Measurements from ENCODE around the gene RPS6KA3. TPM values are rescaled to one million over a fixed set of nuclear protein-coding genes. Genes with fewer than 3 reads are reported as not detected.
"Not testable (repeated sequence)": the region's sequence is repeated elsewhere in the genome, so short reads cannot be mapped to it uniquely, and the experiment has no call there.

The RPS6KA3 gene
- total RNA-seq, 2 experiments from 2014 or later, result 58.7 to 62.0 TPM

- DNase-seq, H3K4me1 Mint-ChIP-seq: not testable (repeated sequence)
Measured at GRCh38 chrX:20127440-20127839, 139.3 kb downstream of the RPS6KA3 start.

GRCh38 chrX:20126833-20127232, 139.9 kb downstream of the RPS6KA3 start:
- H3K27me3 Mint-ChIP-seq, H3K9me3 Mint-ChIP-seq, H3K27ac Mint-ChIP-seq, H3K4me3 Mint-ChIP-seq, H3K36me3 Mint-ChIP-seq, H3K4me1 Mint-ChIP-seq, DNase-seq: not testable (repeated sequence)

More at GRCh38 chrX:20127440-20127839, 139.3 kb downstream of the RPS6KA3 start:
- H3K4me3 Mint-ChIP-seq, H3K9me3 Mint-ChIP-seq, H3K27ac Mint-ChIP-seq, H3K36me3 Mint-ChIP-seq, H3K27me3 Mint-ChIP-seq: not testable (repeated sequence)

GRCh38 chrX:20124964-20125363, 141.7 kb downstream of the RPS6KA3 start:
- Mint-ChIP-seq H3K4me1 (peaks cover 2% of the 10 kb centered on the region), H3K36me3 (peaks cover 3% of the 10 kb centered on the region), H3K27ac (no peak overlapping the region), H3K4me3 (no peak overlapping the region), H3K9me3 (no peaks in the 10 kb centered on the region), H3K27me3 (no peaks in the 10 kb centered on the region)
- no peak for DNase-seq

GRCh38 chrX:20118065-20118824, 148.5 kb downstream of the RPS6KA3 start:
- Mint-ChIP-seq H3K9me3 (no peaks in the 10 kb centered on the region), H3K4me1 (no peaks in the 10 kb centered on the region), H3K27ac (no peak overlapping the region), H3K36me3 (no peaks in the 10 kb centered on the region), H3K4me3 (no peak overlapping the region), H3K27me3 (peaks cover 19% of the 10 kb centered on the region)
- DNase-seq, result no peak

- no peaks in the 10 kb centered on the region for H3K4me1 Mint-ChIP-seq
- peak; percentile 13 for DNase-seq
- H3K36me3 Mint-ChIP-seq, result no peaks in the 10 kb centered on the region
- peaks cover 19% of the 10 kb centered on the region for H3K27me3 Mint-ChIP-seq
- no peak within 1 kb of the TSS for H3K27ac Mint-ChIP-seq
- no peaks in the 10 kb centered on the region for H3K9me3 Mint-ChIP-seq
- peak within 1 kb of the TSS; percentile 65 for H3K4me3 Mint-ChIP-seq
Measured at GRCh38 chrX:20116577-20117240, 150.0 kb downstream of the RPS6KA3 start, which contains the start of gene MAP7D2. MAP7D2 (minus strand) TSS chrX:20116907; CDS start chrX:20116879, 28 bp downstream.

- Mint-ChIP-seq H3K36me3 (no peaks in the 10 kb centered on the region), H3K4me3 (peak overlapping the region; percentile 65)
- DNase-seq, result peak; percentile 3
Measured at GRCh38 chrX:20116087-20116576, 150.6 kb downstream of the RPS6KA3 start.

GRCh38 chrX:20112022-20112774, 154.5 kb downstream of the RPS6KA3 start:
- H3K4me3 Mint-ChIP-seq, result no peak overlapping the region
- no peaks in the 10 kb centered on the region for H3K36me3 Mint-ChIP-seq
- H3K27me3 Mint-ChIP-seq, result peaks cover 19% of the 10 kb centered on the region
- DNase-seq, result no peak
- H3K27ac Mint-ChIP-seq, result no peak overlapping the region
- no peaks in the 10 kb centered on the region for H3K4me1 Mint-ChIP-seq
- H3K9me3 Mint-ChIP-seq, result no peaks in the 10 kb centered on the region

More at GRCh38 chrX:20116087-20116576, 150.6 kb downstream of the RPS6KA3 start:
- Mint-ChIP-seq H3K9me3 (no peaks in the 10 kb centered on the region), H3K27me3 (peaks cover 19% of the 10 kb centered on the region), H3K27ac (no peak overlapping the region), H3K4me1 (no peaks in the 10 kb centered on the region)

- Mint-ChIP-seq H3K9me3 (no peaks in the 10 kb centered on the region), H3K36me3 (no peaks in the 10 kb centered on the region), H3K27ac (no peak overlapping the region), H3K4me3 (no peak overlapping the region), H3K27me3 (peaks cover 19% of the 10 kb centered on the region), H3K4me1 (no peaks in the 10 kb centered on the region)
- DNase-seq, result no peak
Measured at GRCh38 chrX:20111271-20111670, 155.4 kb downstream of the RPS6KA3 start.

GRCh38 chrX:20101934-20102581, 164.7 kb downstream of the RPS6KA3 start:
- no peak for DNase-seq
- Mint-ChIP-seq H3K4me1 (peaks cover 6% of the 10 kb centered on the region), H3K9me3 (no peaks in the 10 kb centered on the region), H3K36me3 (no peaks in the 10 kb centered on the region), H3K27me3 (no peaks in the 10 kb centered on the region), H3K27ac (no peak overlapping the region), H3K4me3 (no peak overlapping the region)

Other genes starting within 250 kb of the RPS6KA3 start
- under 1 TPM; 0.70 to 0.90 TPM for gene MAP7D2, start 150.0 kb downstream of the RPS6KA3 start, total RNA-seq
- 100 to 1,000 TPM; 214 to 219 TPM for gene EIF1AX, start 125.1 kb downstream of the RPS6KA3 start, total RNA-seq

Measured in activated naive CD8-positive, alpha-beta T cell treated with anti-CD3 and anti-CD28 coated beads for 36 hours (primary cell).